Prostate gland (tissue), 2 donors: ENCODE data around the gene ENPP7.

Experiments
- CTCF ChIP-seq, 4 experiments: fragments of 200-600 bp in 2 of 4; fragments of 450-650 bp in 2 of 4; sonication (generic) in 2 of 4; IDR thresholded peaks; 1 replicate in 3 of 4; 2 replicates in 1 of 4; pipeline ENCODE4 v1.5.1; 2016 to 2019; ENCODE audit warnings: antibody characterized with exemption in 4 of 4, mild to moderate bottlenecking in 2 of 4, moderate library complexity in 2 of 4
- POLR2A ChIP-seq: fragments of 450-650 bp; IDR thresholded peaks from one replicate; pipeline ENCODE4 v1.6.1; 2016; ENCODE audit warnings: antibody characterized with exemption, mild to moderate bottlenecking
- POLR2AphosphoS5 ChIP-seq: sonication (generic); formaldehyde crosslinking; IDR thresholded peaks from one replicate; pipeline ENCODE4 v1.6.1; 2017; ENCODE audit warnings: antibody characterized with exemption

GRCh38 chr17:79790805-79791734 is 60.3 kb downstream of the ENPP7 start:
- TF ChIP-seq CTCF (IDR thresholded peaks at IDR 0.05): no peak
- no peak for TF ChIP-seq POLR2A
- no peak for TF ChIP-seq POLR2AphosphoS5
